ENCODE measurements around the gene SOX18.
"Not testable (repeated sequence)": the region's sequence is repeated elsewhere in the genome, so short reads cannot be mapped to it uniquely, and the experiment has no call there.

The SOX18 gene

DNA sequence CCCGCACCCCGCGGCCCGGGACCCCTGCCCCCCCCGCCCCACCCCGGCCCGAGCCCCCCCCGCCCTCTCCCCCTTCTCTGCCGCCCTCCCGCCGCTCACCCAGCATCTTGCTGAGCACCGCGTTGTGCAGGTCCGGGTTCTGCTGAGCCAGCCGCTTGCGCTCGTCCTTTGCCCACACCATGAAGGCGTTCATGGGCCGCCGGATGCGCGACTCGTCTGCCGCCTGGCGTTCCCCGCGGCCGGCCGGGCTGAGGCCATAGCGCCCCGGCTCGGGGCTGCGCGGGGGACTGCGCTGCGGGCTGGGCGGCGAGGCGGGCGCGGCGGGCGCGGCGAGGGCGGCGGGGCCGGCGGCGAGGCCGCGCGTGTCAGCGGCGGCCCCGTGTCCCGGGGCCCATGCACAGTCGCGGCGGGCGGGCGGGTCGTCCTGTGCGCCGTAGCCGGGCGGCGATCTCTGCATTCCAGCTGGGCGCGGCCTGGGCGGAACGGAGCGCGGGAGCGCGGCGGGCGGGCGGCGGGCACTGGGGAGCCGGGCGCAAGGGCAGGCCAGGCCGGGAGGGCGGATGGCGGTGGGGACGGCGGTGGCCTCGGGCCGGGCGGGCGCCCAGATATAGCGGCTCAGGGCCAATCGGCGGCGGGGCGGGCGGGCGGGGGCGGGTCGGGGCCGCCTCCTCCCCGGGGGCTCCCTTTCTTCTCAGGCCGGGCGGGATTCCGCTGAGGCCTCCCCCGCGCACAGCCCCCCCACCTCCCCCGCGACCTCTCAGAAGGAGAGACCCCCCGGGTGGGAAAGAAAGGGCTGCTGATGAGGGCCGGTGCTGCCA is at the start of gene SOX18:
SOX18 (minus strand) TSS at position 580 of the 818 bp plus-strand sequence; CDS start at position 457, 123 bp downstream.
- DNase-seq, result no peak

- DNase-seq, result no peak
Observed at GRCh38 chr20:64098471-64099013, 49.1 kb upstream of the SOX18 start.

GRCh38 chr20:64096535-64096934 is 47.1 kb upstream of the SOX18 start:
- no peak for DNase-seq

GRCh38 chr20:64095927-64096326 is 46.5 kb upstream of the SOX18 start:
- DNase-seq, result no peak

DNA sequence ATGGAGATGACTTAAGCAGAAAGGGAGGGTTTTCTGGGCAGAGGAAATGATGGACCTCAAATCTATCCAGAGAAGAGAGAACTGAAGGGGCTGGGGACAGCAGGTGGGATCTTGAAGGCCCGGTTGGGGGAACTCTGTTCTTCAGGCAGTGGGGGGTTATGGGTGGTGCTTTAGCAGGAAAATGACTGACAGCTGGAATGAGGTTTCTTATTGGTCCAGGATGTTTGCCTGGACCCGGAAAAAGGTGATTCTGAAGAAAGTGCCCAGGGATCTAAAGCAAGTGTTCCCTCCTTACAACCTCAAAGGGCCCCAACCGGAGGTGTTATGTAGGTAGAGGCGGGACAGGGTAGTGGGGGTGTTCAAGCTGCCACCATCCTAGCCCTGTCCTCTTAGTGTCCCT is 46.0 kb upstream of the SOX18 start:
- DNase-seq, result no peak

DNA sequence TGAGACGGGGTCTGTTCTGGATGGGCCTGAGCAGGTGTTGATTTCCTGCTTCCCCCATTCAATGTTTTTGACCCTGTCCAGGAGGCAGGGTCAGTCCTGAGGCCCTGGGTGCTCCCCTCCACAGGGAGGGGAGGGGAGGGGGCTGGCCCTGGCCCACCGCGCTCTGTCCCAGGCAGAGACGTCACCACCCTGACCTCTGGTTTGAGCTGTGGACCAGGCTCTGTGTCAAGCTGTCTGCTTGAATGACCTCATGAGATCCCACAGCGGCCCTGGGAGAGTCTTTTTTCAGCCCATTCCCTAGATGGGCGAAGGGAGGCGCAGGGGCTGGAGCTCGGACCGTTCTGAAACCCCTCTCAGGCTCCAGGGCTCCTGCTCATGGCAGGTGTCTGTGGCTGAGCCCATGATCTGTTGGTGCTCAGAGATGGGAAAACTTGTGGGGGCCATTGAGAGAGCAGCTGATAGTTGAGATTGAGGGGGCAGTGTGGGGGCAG is 43.6 kb upstream of the SOX18 start:
- no peak for DNase-seq

- DNase-seq, result no peak
Observed at GRCh38 chr20:64092258-64093012, 43.0 kb upstream of the SOX18 start.

DNA sequence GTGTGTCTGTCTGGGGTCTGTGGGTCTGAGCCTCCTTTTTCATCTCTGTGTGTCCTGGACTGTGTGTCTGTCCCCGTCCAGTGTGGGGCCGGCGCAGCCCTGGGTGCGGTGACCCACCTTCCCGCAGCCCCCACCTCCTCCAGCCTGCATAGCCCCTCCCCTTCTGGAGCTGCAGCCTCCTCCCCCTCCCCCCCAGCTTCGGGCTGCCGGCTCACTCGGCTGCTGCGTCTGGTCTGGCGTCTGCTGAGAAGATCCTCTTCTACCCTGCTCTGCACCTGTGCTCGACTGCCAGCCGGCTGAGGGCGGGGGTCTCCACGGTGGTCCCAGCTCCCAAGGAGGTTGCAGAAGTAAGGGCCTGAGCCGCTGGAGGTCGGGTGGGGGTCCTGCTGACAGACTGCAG is 42.3 kb upstream of the SOX18 start:
- no peak for DNase-seq

GRCh38 chr20:64091340-64091739 is 41.9 kb upstream of the SOX18 start:
- DNase-seq, result no peak

- no peak for DNase-seq
Observed at GRCh38 chr20:64090165-64090564, 40.7 kb upstream of the SOX18 start.

DNA sequence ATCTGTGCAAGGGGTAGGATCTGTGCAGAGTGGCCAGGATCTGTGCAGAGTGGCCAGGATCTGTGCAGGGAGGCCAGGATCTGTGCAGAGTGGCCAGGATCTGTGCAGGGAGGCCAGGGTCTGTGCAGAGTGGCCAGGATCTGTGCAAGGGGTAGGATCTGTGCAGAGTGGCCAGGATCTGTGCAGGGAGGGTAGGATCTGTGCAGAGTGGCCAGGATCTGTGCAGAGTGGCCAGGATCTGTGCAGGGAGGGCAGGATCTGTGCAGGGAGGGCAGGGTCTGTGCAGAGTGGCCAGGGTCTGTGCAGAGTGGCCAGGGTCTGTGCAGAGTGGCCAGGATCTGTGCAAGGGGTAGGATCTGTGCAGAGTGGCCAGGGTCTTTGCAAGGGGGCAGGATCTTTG is 39.1 kb upstream of the SOX18 start:
- DNase-seq, result not testable (repeated sequence)

DNA sequence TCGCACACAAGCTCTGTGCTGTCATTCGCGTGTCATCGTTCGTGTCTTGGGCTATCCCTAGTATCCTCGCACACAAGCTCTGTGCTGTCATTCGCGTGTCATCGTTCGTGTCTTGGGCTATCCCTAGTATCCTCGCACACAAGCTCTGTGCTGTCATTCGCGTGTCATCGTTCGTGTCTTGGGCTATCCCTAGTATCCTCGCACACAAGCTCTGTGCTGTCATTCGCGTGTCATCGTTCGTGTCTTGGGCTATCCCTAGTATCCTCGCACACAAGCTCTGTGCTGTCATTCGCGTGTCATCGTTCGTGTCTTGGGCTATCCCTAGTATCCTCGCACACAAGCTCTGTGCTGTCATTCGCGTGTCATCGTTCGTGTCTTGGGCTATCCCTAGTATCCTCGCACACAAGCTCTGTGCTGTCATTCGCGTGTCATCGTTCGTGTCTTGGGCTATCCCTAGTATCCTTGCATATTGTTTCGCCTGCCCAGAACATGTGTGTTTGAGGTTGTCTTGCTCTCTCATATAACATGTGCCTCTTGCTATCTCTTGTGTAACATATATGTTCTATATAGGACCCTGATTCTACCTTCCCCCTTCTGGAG is 37.9 kb upstream of the SOX18 start:
- DNase-seq, result not testable (repeated sequence)

DNA sequence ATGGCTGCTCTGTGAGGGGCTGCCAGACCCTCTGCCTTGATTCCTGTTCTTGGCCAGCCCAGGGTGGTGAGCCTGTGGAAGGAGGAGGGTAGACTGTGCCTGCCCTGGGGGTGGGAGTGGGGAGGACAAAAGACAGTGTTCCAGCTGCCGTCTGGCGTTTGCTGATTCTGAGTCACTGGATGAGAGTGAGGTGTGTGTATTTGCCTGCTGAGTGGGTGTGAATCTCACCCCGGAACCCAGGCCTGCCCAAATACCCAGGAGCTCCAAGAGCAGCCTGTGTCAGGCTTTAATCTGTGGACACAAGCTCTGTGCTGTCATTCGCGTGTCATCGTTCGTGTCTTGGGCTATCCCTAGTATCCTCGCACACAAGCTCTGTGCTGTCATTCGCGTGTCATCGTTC is 37.4 kb upstream of the SOX18 start:
- no peak for DNase-seq

DNA sequence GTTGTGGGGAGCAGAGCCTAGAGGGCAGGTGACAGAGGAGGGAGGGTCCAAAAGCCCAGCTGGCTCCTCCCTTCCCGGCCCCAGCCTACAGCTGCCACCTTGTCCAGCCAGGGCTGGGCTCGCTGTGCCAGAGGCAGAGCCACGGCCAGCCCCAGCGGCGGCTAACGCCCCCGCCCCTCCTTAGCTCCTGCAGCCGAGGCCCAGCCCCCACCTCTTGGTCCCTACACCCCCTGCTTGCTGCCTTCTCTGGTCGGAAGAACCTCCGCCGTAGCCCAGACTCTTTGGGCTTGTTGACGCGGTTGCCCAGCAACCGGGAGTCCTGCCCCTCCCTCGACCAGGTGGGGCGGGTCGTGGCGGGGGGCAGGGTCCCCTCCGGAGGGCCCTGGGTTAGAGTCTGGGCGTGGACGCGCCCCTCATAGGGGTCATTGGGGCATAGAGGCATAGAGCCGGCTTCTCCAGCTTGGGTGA is 35.3 kb upstream of the SOX18 start:
- DNase-seq, result no peak

- no peak for DNase-seq
Observed at GRCh38 chr20:64083804-64084684, 34.6 kb upstream of the SOX18 start, which contains the start of gene LKAAEAR1. Gene LKAAEAR1, minus strand, starts transcription at chr20:64084398. Its CDS starts 179 bp downstream, at chr20:64084219.

GRCh38 chr20:64083378-64083803 is 34.0 kb upstream of the SOX18 start:
- DNase-seq, result peak; percentile 37

DNA sequence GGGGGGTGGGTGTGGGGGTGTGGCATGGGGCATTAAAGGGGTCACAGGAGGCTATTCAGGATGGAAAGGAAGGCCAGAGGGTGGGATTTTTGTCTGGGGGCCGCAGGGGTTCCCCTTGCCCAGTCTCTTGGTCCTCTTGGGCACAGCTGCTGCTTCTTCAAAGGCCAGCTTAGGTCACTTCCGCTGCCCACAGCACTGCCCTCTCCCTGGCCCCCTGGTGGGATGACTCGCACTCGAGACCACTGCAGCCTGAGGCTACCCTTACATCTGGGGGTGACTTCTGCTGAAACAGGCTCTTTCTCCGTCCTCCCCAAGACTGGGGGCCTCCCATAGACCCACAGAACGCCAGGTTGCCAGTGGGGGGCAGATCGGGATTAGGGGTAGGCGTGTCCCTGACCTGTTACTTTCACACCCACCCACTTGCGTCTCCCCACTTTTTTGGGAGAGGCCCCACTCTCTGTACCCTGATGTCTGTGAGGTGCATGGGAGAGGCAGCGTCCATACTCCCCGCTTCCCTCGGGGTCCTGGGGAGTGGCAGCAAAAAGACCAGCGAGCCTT is 33.5 kb upstream of the SOX18 start:
- no peak for DNase-seq

- no peak for DNase-seq
Observed at GRCh38 chr20:64082126-64082731, 32.8 kb upstream of the SOX18 start.

DNA sequence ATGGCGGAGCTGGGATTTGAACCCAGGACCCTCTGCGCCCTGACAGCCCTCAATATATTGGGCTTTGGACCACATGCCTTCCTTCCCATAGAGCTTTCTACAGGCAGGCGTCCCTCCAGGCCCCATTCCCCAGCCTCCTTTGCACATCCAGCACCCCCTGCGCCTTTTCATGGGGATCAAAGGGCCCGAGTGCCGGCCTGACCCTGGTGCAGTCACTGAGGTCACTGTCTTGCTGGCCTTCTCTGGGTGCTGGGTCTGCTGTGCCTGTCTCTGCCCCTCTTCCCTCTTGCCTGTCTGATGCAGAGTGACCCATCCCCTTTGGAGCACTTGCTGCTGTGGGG is 32.2 kb upstream of the SOX18 start:
- DNase-seq, result no peak

- DNase-seq, result no peak
Observed at GRCh38 chr20:64080813-64081623, 31.6 kb upstream of the SOX18 start.

Data from NCI-H748 treated with DMSO at 0.1 percent for 48 hours (cell line).